ENCODE data around the gene SOCS1.

SOCS1 gene

GRCh38 chr16:11250091-11250785 lies 5.8 kb downstream of the SOCS1 start:
- H3K4me1 ChIP-seq (ENCODE audit: control insufficient read depth in 1 of 2, insufficient read depth in 2 of 2, low read length in 2 of 2) = peaks cover 0 to 5% of the 10 kb centered on the region in 2 donors
- H3K4me3 ChIP-seq (ENCODE audit: low read depth in 1 of 2, low read length in 2 of 2) = no peak overlapping the region
- no peaks in the 10 kb centered on the region for H3K36me3 ChIP-seq (ENCODE audit: control insufficient read depth in 1 of 2, insufficient read depth in 2 of 2, low read length in 2 of 2)
- H3K27me3 ChIP-seq (ENCODE audit: low read depth, low read length) = no peaks in the 10 kb centered on the region
- H3K27ac ChIP-seq (ENCODE audit: low read length) = no peak overlapping the region
- no peaks in the 10 kb centered on the region for H3K9me3 ChIP-seq (ENCODE audit: control insufficient read depth in 1 of 2, low read length in 2 of 2)

- Histone ChIP-seq H3K27me3 (ENCODE audit: low read depth, low read length) (no peaks in the 10 kb centered on the region), H3K4me1 (ENCODE audit: control insufficient read depth in 1 of 2, insufficient read depth in 2 of 2, low read length in 2 of 2) (no peaks in the 10 kb centered on the region), H3K4me3 (ENCODE audit: low read depth in 1 of 2, low read length in 2 of 2) (no peak overlapping the region), H3K9me3 (ENCODE audit: control insufficient read depth in 1 of 2, low read length in 2 of 2) (no peaks in the 10 kb centered on the region), H3K27ac (ENCODE audit: low read length) (no peak overlapping the region), H3K36me3 (ENCODE audit: control insufficient read depth in 1 of 2, insufficient read depth in 2 of 2, low read length in 2 of 2) (no peaks in the 10 kb centered on the region)
Observed at GRCh38 chr16:11249233-11250061, 6.6 kb downstream of the SOCS1 start.

- H3K36me3 ChIP-seq (ENCODE audit: control insufficient read depth in 1 of 2, insufficient read depth in 2 of 2, low read length in 2 of 2) = no peaks in the 10 kb centered on the region
- no peaks in the 10 kb centered on the region for H3K4me1 ChIP-seq (ENCODE audit: control insufficient read depth in 1 of 2, insufficient read depth in 2 of 2, low read length in 2 of 2)
Observed at GRCh38 chr16:11248133-11248532, 7.9 kb downstream of the SOCS1 start.

GRCh38 chr16:11245988-11246387 lies 10.0 kb downstream of the SOCS1 start:
- Histone ChIP-seq H3K27me3 (ENCODE audit: low read depth, low read length) (no peaks in the 10 kb centered on the region), H3K4me3 (ENCODE audit: low read depth in 1 of 2, low read length in 2 of 2) (no peak overlapping the region), H3K9me3 (ENCODE audit: control insufficient read depth in 1 of 2, low read length in 2 of 2) (no peaks in the 10 kb centered on the region), H3K36me3 (ENCODE audit: control insufficient read depth in 1 of 2, insufficient read depth in 2 of 2, low read length in 2 of 2) (no peaks in the 10 kb centered on the region), H3K4me1 (ENCODE audit: control insufficient read depth in 1 of 2, insufficient read depth in 2 of 2, low read length in 2 of 2) (no peaks in the 10 kb centered on the region), H3K27ac (ENCODE audit: low read length) (no peak overlapping the region)

More at GRCh38 chr16:11248133-11248532, 7.9 kb downstream of the SOCS1 start:
- H3K27me3 ChIP-seq (ENCODE audit: low read depth, low read length) = no peaks in the 10 kb centered on the region
- H3K27ac ChIP-seq (ENCODE audit: low read length) = no peak overlapping the region
- no peaks in the 10 kb centered on the region for H3K9me3 ChIP-seq (ENCODE audit: control insufficient read depth in 1 of 2, low read length in 2 of 2)
- H3K4me3 ChIP-seq (ENCODE audit: low read depth in 1 of 2, low read length in 2 of 2) = no peak overlapping the region

- no peaks in the 10 kb centered on the region for H3K36me3 ChIP-seq (ENCODE audit: control insufficient read depth in 1 of 2, insufficient read depth in 2 of 2, low read length in 2 of 2)
- no peak overlapping the region for H3K4me3 ChIP-seq (ENCODE audit: low read depth in 1 of 2, low read length in 2 of 2)
- no peaks in the 10 kb centered on the region for H3K4me1 ChIP-seq (ENCODE audit: control insufficient read depth in 1 of 2, insufficient read depth in 2 of 2, low read length in 2 of 2)
- no peaks in the 10 kb centered on the region for H3K9me3 ChIP-seq (ENCODE audit: control insufficient read depth in 1 of 2, low read length in 2 of 2)
- H3K27ac ChIP-seq (ENCODE audit: low read length) = no peak overlapping the region
- H3K27me3 ChIP-seq (ENCODE audit: low read depth, low read length) = no peaks in the 10 kb centered on the region
Observed at GRCh38 chr16:11245222-11245737, 10.7 kb downstream of the SOCS1 start.

- no peak overlapping the region for H3K27ac ChIP-seq (ENCODE audit: low read length)
- no peaks in the 10 kb centered on the region for H3K36me3 ChIP-seq (ENCODE audit: control insufficient read depth in 1 of 2, insufficient read depth in 2 of 2, low read length in 2 of 2)
- H3K9me3 ChIP-seq (ENCODE audit: control insufficient read depth in 1 of 2, low read length in 2 of 2) = no peaks in the 10 kb centered on the region
- H3K4me3 ChIP-seq (ENCODE audit: low read depth in 1 of 2, low read length in 2 of 2) = no peak overlapping the region
- H3K4me1 ChIP-seq (ENCODE audit: control insufficient read depth in 1 of 2, insufficient read depth in 2 of 2, low read length in 2 of 2) = no peaks in the 10 kb centered on the region
- no peaks in the 10 kb centered on the region for H3K27me3 ChIP-seq (ENCODE audit: low read depth, low read length)
Observed at GRCh38 chr16:11242658-11243057, 13.3 kb downstream of the SOCS1 start.

- Histone ChIP-seq H3K36me3 (ENCODE audit: control insufficient read depth in 1 of 2, insufficient read depth in 2 of 2, low read length in 2 of 2) (no peaks in the 10 kb centered on the region), H3K9me3 (ENCODE audit: control insufficient read depth in 1 of 2, low read length in 2 of 2) (no peaks in the 10 kb centered on the region), H3K27ac (ENCODE audit: low read length) (no peak overlapping the region), H3K27me3 (ENCODE audit: low read depth, low read length) (no peaks in the 10 kb centered on the region), H3K4me1 (ENCODE audit: control insufficient read depth in 1 of 2, insufficient read depth in 2 of 2, low read length in 2 of 2) (no peaks in the 10 kb centered on the region), H3K4me3 (ENCODE audit: low read depth in 1 of 2, low read length in 2 of 2) (no peak overlapping the region)
Observed at GRCh38 chr16:11241480-11242204, 14.4 kb downstream of the SOCS1 start.

GRCh38 chr16:11240636-11241473 lies 15.1 kb downstream of the SOCS1 start:
- H3K36me3 ChIP-seq (ENCODE audit: control insufficient read depth in 1 of 2, insufficient read depth in 2 of 2, low read length in 2 of 2) = no peaks in the 10 kb centered on the region
- H3K4me1 ChIP-seq (ENCODE audit: control insufficient read depth in 1 of 2, insufficient read depth in 2 of 2, low read length in 2 of 2) = no peaks in the 10 kb centered on the region
- no peak overlapping the region for H3K4me3 ChIP-seq (ENCODE audit: low read depth in 1 of 2, low read length in 2 of 2)
- no peaks in the 10 kb centered on the region for H3K27me3 ChIP-seq (ENCODE audit: low read depth, low read length)
- no peak overlapping the region for H3K27ac ChIP-seq (ENCODE audit: low read length)
- no peaks in the 10 kb centered on the region for H3K9me3 ChIP-seq (ENCODE audit: control insufficient read depth in 1 of 2, low read length in 2 of 2)

GRCh38 chr16:11239644-11240632 lies 16.1 kb downstream of the SOCS1 start:
- H3K4me1 ChIP-seq (ENCODE audit: control insufficient read depth in 1 of 2, insufficient read depth in 2 of 2, low read length in 2 of 2) = no peaks in the 10 kb centered on the region

More at GRCh38 chr16:11239644-11240632, 16.1 kb downstream of the SOCS1 start:
- Histone ChIP-seq H3K9me3 (ENCODE audit: control insufficient read depth in 1 of 2, low read length in 2 of 2) (no peaks in the 10 kb centered on the region), H3K4me3 (ENCODE audit: low read depth in 1 of 2, low read length in 2 of 2) (no peak overlapping the region), H3K27me3 (ENCODE audit: low read depth, low read length) (no peaks in the 10 kb centered on the region), H3K27ac (ENCODE audit: low read length) (no peak overlapping the region), H3K36me3 (ENCODE audit: control insufficient read depth in 1 of 2, insufficient read depth in 2 of 2, low read length in 2 of 2) (no peaks in the 10 kb centered on the region)
